Measurements from ENCODE around the gene PRELID2.
"Not testable (repeated sequence)": the region's sequence is repeated elsewhere in the genome, so short reads cannot be mapped to it uniquely, and the experiment has no call there.

The PRELID2 gene

DNA sequence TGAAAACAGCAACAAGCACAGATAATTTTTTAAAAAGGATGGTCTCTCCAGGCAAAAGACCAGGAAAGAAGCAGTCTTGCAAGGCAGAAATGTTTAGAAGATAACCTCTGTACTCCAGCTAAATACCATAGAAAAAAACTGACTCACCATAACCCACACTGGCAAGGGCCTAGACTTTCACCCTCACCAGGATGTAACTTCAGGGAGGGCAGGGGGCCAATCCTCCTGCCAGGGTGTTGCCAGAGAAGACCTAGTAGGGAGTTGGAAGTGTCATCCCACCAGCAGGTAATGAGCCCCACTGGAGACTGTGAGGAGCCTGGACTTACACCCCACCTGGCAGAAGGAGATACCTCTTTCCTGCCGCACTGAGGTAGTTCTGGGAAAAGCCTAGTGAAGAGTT, 97.6 kb downstream of the PRELID2 start:
- DNase-seq: no peak

DNA sequence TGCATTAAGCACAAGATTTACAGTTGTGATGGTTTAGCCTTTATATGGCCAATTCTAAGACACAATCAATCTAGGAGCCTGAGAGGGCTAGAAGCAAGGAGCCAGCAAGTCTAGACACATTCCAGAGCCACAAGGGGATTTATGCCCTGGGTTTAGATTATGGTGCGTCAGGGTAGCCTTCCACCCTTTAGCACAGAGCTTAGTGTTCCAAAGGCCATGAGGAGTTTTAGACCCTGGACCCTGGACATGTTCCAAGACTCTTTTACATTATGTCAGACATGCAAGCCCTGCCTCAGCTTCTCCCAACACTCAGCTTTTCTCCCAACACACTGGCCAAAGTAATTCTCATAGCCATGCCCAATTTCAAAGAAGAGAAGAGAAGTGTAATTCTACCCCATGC, 105.2 kb downstream of the PRELID2 start:
- not testable (repeated sequence) for DNase-seq

GRCh38 chr5:145723516-145723915, 111.6 kb downstream of the PRELID2 start:
- DNase-seq: no peak

- no peak for DNase-seq
These were observed 116.2 kb downstream of the PRELID2 start for GRCh38 chr5:145718956-145719355.

- no peak for DNase-seq
These were observed 119.7 kb downstream of the PRELID2 start for GRCh38 chr5:145715412-145715811.

DNA sequence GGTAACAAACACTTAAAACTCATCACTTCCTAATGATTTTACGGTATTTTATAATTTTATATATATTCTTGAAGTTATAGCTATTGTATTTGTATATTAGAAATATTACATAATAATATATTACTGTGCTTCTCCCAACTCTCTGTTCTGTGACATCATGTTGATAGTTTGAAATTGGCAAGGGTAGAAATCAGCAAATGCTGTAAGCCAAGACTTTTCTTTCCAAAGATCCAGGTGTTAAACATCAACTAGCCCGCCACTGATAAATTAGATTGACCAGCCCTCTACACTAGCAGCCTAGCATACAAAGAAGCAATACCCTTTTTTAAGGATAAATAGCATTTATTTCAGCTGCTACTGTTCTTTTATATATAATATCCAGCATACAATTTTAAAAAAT, 122.9 kb downstream of the PRELID2 start:
- no peak for DNase-seq

DNA sequence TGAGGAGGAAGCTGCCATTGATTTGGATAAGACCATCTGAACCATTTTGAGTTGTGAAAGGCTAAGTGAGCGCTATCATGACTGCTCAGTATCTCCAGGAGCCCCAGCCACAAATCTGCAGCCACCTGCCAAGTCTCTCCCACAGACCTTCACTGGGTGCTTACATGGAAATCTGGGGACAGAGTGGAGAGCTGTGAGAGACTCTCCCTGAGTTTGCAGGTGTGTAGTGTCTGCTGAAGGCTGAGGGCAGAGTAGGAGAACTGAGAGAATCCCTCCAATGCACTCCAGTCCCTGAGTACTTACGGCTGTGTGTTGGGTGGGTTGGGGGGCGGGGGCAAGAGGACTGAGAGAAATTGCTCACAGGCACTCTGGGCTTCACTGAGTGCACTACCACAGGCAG, 123.7 kb downstream of the PRELID2 start:
- DNase-seq: no peak

Measured in right forelimb (tissue), 1 donor.